Activated CD8-positive, alpha-beta memory T cell treated with anti-CD3 and anti-CD28 coated beads for 4 hours (primary cell): ENCODE data around the gene F12.
"Not testable (repeated sequence)": the region's sequence is repeated elsewhere in the genome, so short reads cannot be mapped to it uniquely, and the experiment has no call there.

Source experiments
- DNase-seq, 2 donors: peaks; one replicate each; pipeline ENCODE4 v3.0.0-alpha.2; 2020; ENCODE audit warnings: low read depth in 2 of 2

F12 gene

DNA sequence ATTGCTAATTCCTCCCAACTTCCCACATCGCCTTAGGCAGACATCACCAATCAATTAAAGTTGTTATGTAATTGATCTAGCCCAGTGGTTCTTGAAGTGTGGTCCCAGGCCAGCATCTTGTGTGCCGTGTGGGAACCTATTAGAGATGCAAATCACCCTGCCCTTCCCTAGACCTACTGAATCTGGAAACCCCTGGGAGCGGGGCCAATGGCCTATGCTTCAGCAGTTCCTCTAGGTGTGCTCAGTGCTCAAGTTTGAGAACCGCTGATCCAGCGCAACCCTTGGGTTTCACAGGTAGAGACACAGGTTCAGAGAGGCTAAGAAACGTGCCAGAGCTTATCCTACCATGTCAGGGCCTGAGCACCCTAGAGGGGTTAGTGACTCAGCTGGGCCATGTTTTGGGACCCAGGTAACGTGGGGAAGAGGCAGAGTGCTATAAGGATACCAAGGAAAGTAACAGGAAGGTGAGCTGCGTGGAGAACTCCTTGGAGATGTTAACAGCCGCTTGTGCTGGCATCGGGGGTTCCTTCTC is 20.8 kb downstream of the F12 start:
- no peak for DNase-seq

- no peak for DNase-seq
These were observed 22.0 kb downstream of the F12 start for GRCh38 chr5:177387405-177387804.

DNA sequence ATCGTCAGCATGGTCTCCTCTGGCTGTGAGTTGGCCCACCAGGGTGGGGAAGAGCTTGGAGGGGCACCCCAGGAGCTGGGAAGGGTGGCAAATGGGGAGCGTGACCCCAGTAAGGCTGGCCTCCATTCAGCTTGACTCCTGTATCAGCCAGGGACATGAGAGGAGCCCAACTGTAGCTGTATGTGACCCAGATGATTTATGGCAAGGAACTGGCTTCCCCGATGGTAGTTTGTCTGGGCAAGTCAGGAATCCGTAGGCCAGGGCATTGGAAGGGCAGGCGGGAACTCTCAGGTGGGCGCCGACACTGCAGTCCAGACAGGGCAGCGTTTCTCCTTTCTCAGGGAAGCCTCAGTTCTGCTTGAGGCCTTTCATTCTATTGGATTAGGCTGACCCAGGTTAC is 22.8 kb downstream of the F12 start:
- DNase-seq: no peak

GRCh38 chr5:177385720-177386119 is 23.6 kb downstream of the F12 start:
- DNase-seq: no peak

- DNase-seq: no peak
These were observed 25.2 kb downstream of the F12 start, which contains the start of gene SLC34A1 for GRCh38 chr5:177384134-177384533. TSS of gene SLC34A1 (plus strand) at chr5:177384434. CDS start at chr5:177385742, 1,308 bp downstream.

DNA sequence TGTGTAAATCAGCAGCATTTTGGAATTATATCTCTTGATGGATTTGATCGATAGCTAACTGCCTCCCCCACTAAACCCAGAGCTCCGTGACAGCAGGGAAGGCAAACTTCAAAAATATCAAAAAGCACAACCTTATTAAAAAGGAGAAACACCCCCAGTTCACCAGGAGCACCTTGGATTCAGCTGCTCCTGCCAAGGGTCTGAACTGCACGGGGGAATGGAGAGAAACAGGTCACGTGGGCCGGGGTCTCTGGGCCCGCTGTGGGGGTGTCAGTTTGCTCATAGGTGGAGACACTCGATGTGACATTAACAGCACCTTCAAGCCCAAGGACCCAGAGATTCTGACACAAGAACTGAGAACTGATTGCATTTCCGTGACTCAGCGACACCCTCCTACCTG is 26.2 kb downstream of the F12 start:
- no peak for DNase-seq

- DNase-seq: no peak
These were observed 26.8 kb downstream of the F12 start for GRCh38 chr5:177382423-177383029.

GRCh38 chr5:177380805-177381126 is 28.6 kb downstream of the F12 start:
- no peak for DNase-seq

- no peak for DNase-seq
These were observed 30.2 kb downstream of the F12 start for GRCh38 chr5:177378884-177379883.

GRCh38 chr5:177377851-177378776 is 31.2 kb downstream of the F12 start:
- DNase-seq: no peak

DNA sequence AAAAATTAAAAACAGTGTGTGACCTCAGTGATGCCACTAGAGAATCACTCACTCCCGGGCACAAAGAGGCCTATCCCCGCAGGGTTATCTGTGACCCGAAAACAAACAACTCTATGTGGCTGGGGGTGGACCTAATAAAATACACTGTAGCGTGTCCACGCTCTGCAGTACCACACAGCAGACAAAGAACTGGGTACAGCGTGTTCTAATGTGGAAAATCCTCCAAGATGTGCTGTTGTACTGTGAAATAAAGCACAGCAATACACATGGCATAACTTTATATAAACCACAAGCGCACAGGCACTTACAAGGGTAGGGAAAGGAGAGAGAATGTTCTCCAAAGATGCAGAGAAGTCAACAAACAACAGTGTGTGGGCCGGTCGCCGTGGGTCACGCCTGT is 33.3 kb downstream of the F12 start:
- no peak for DNase-seq

DNA sequence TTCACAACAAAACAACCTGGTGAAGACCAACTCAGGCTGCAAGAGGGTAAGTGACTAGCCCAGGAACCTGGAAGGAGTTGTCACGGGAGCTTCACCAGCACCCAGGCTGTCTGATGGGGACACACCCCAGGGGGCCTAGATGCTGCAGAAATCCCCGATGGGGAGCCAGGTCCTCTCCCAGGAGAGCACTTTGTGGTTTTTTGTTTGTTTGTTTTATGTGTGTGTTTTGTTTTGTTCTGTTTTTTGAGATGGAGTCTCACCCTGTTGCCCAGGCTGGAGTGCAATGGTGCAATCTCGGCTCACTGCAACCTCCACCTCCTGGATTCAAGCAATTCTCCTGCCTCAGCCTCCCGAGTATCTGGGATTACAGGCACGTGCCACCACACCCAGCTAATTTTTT is 33.8 kb downstream of the F12 start:
- not testable (repeated sequence) for DNase-seq

- DNase-seq: no peak
These were observed 35.2 kb downstream of the F12 start for GRCh38 chr5:177374211-177374610.

GRCh38 chr5:177373806-177374205 is 35.6 kb downstream of the F12 start:
- no peak for DNase-seq

DNA sequence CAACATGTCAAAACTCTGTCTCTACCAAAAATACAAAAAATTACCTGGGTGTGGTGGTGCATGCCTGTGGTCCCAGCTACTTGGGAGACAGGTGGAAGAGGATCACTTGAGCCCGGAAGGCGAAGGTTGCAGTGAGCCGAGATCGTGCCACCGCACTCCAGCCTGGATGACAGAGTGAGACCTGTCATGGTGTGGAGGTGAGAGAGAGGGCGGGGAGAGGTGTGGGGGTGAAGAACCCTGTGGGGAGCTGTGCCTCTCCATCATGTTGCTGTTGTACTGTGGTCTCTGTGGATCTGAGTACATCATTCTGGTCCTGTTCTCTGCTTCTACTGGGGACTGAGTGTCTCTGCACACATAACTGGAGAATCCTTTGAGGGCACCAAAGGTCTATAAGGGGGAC is 36.5 kb downstream of the F12 start:
- no peak for DNase-seq

DNA sequence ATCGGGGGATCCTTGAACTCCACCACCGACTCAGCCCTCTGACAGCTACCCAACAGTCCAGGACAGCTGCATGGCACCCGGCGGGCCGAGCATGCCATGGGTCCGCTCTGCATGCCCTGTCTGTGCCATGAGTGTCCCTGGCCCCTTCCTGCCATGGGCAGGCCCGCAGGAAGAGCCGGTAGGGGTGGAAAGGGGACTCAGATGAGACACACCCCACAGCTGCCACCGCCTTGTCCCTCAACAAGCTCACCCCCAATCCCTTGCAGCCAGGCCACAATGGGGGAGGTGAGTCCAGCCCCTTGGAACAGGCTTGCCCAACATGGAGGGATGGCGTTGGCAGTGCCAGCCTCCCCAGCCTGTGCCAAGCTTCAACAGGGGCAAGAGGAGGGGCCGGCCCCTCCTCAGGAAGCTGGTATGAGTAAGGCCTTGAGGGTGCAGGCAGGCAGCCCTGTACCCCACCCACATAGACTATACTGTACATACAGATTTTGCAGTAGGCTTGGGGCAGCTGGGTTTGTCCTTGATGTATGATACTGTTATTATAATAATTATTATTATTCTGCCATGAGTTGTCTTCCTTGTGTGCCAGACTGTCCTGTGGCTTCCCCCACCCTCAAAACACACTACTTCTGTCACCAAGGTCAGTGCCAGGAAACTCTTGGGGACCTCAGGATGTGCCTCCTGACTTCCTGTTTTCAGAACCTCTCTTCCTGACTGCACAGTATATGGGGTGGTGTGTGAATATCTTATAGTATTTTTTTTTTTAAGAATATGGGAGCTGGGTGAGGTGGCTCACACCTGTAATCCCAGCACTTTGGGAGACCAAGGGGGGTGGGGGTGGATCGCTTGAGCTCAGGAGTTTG is 37.1 kb downstream of the F12 start:
- no peak for DNase-seq

- no peak for DNase-seq
These were observed 38.0 kb downstream of the F12 start for GRCh38 chr5:177371120-177372033.

- peak in 1 of 2 donors; percentile 33 for DNase-seq
These were observed 38.8 kb downstream of the F12 start for GRCh38 chr5:177370488-177371119.
